Measurements from ENCODE around the gene GSTT4. TPM values are rescaled to one million over a fixed set of nuclear protein-coding genes. Genes with fewer than 3 reads are reported as not detected.

The GSTT4 gene
- total RNA-seq, 2 donors from 2014 or later: 0.80 TPM; not detected in 1

DNA sequence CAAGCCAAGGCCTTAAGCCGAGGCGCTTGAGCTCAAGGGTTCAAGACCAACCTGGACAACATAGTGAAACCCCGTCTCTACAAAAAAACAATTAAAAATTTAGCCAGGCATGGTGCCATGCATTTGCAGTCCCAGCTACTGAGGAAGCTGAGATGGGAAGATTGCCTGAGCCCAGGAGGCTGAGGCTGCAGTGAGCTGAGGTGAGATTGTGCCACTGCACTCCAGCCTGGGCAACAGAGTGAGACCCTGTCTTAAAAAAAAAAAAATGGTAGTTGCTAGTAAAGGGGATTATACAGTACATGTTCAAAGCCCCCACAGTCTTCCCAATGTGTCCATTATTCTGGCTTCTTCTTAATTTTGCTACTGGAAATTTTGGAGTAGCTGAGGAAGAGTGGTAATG, 24.1 kb upstream of the GSTT4 start:
- TF ChIP-seq, protein P1, sequence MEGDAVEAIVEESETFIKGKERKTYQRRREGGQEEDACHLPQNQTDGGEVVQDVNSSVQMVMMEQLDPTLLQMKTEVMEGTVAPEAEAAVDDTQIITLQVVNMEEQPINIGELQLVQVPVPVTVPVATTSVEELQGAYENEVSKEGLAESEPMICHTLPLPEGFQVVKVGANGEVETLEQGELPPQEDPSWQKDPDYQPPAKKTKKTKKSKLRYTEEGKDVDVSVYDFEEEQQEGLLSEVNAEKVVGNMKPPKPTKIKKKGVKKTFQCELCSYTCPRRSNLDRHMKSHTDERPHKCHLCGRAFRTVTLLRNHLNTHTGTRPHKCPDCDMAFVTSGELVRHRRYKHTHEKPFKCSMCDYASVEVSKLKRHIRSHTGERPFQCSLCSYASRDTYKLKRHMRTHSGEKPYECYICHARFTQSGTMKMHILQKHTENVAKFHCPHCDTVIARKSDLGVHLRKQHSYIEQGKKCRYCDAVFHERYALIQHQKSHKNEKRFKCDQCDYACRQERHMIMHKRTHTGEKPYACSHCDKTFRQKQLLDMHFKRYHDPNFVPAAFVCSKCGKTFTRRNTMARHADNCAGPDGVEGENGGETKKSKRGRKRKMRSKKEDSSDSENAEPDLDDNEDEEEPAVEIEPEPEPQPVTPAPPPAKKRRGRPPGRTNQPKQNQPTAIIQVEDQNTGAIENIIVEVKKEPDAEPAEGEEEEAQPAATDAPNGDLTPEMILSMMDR (IDR thresholded peaks at IDR 0.05): no peak
- TF ChIP-seq POLR2AphosphoS5 (IDR thresholded peaks at IDR 0.05) (no peak), POLR2A (IDR thresholded peaks at IDR 0.05) (no peak)
- 93% methylated on average over 3 of the region's 3 CpGs for WGBS
- H3K4me3 ChIP-seq: no peak overlapping the region
- no peak for DNase-seq (ENCODE audit: low spot score)
- H3K4me1 ChIP-seq (replicated peaks): no peaks in the 10 kb centered on the region
- H3K9me3 ChIP-seq: no peaks in the 10 kb centered on the region
- H3K36me3 ChIP-seq: no peaks in the 10 kb centered on the region
- no peaks in the 10 kb centered on the region for H3K27me3 ChIP-seq (replicated peaks; ENCODE audit: insufficient read depth)
- no peak overlapping the region for H3K27ac ChIP-seq
- intact Hi-C loops (cut with DNase I): no loop called here

GRCh38 chr22:24028533-24028932, 23.3 kb upstream of the GSTT4 start:
- 46% methylated on average over 2 of the region's 2 CpGs for whole genome bisulfite sequencing
- no peaks in the 10 kb centered on the region for H3K9me3 ChIP-seq
- no peak overlapping the region for H3K27ac ChIP-seq
- TF ChIP-seq, protein P1 (IDR thresholded peaks at IDR 0.05): no peak
- TF ChIP-seq POLR2AphosphoS5 (IDR thresholded peaks at IDR 0.05) (no peak), POLR2A (IDR thresholded peaks at IDR 0.05) (no peak)
- H3K4me3 ChIP-seq: no peak overlapping the region
- H3K36me3 ChIP-seq: no peaks in the 10 kb centered on the region
- no peaks in the 10 kb centered on the region for H3K4me1 ChIP-seq (replicated peaks)
- intact Hi-C loops (cut with DNase I): no loop called here
- H3K27me3 ChIP-seq (replicated peaks; ENCODE audit: insufficient read depth): no peaks in the 10 kb centered on the region
- no peak for DNase-seq (ENCODE audit: low spot score)

DNA sequence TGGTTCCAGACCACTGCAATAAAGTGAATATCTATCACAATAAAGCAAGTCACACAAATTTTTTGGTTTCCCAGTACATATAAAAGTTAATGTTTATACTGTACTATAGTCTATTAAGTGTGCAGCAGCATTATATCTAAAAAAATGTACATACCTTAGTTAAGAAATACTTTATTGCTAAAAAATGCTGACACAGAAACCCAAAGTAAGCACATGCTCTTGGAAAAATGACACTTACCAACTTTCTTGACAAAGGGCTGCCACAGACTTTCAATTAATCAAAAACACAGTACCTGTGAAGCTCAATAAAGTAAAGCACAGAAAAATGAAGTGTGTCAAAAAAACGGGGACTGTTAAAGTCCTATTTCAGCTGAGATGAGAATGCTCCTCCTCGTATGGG, 22.7 kb upstream of the GSTT4 start:
- TF ChIP-seq, protein P1 (IDR thresholded peaks at IDR 0.05): no peak
- TF ChIP-seq POLR2A (IDR thresholded peaks at IDR 0.05) (no peak), POLR2AphosphoS5 (IDR thresholded peaks at IDR 0.05) (no peak)
- no peak for DNase-seq (ENCODE audit: low spot score)
- Histone ChIP-seq H3K4me3 (no peak overlapping the region), H3K4me1 (replicated peaks) (no peaks in the 10 kb centered on the region), H3K36me3 (no peaks in the 10 kb centered on the region), H3K27ac (no peak overlapping the region), H3K9me3 (no peaks in the 10 kb centered on the region), H3K27me3 (replicated peaks; ENCODE audit: insufficient read depth) (no peaks in the 10 kb centered on the region)
- intact Hi-C loops (cut with DNase I): no loop called here
- WGBS: 72% methylated on average over 2 of the region's 2 CpGs

GRCh38 chr22:24027389-24027975, 22.2 kb upstream of the GSTT4 start:
- Histone ChIP-seq H3K36me3 (no peaks in the 10 kb centered on the region), H3K4me1 (replicated peaks) (no peaks in the 10 kb centered on the region), H3K27ac (no peak overlapping the region), H3K4me3 (no peak overlapping the region), H3K9me3 (no peaks in the 10 kb centered on the region), H3K27me3 (replicated peaks; ENCODE audit: insufficient read depth) (no peaks in the 10 kb centered on the region)
- DNase-seq (ENCODE audit: low spot score): no peak
- WGBS: 71% methylated on average over 3 of the region's 3 CpGs
- TF ChIP-seq, protein P1 (IDR thresholded peaks at IDR 0.05): no peak
- TF ChIP-seq POLR2A (IDR thresholded peaks at IDR 0.05) (no peak), POLR2AphosphoS5 (IDR thresholded peaks at IDR 0.05) (no peak)
- intact Hi-C loops (cut with DNase I): no loop called here

GRCh38 chr22:24026733-24027132, 21.5 kb upstream of the GSTT4 start:
- H3K4me1 ChIP-seq (replicated peaks): no peaks in the 10 kb centered on the region
- no peak for DNase-seq (ENCODE audit: low spot score)
- intact Hi-C loops (cut with DNase I): no loop called here
- TF ChIP-seq, protein P1 (IDR thresholded peaks at IDR 0.05): no peak
- no peak for TF ChIP-seq POLR2AphosphoS5 (IDR thresholded peaks at IDR 0.05)
- no peak for TF ChIP-seq POLR2A (IDR thresholded peaks at IDR 0.05)
- WGBS: 71% methylated on average over 3 of the region's 3 CpGs
- H3K36me3 ChIP-seq: no peaks in the 10 kb centered on the region
- H3K27me3 ChIP-seq (replicated peaks; ENCODE audit: insufficient read depth): no peaks in the 10 kb centered on the region
- H3K27ac ChIP-seq: no peak overlapping the region
- H3K9me3 ChIP-seq: no peaks in the 10 kb centered on the region
- H3K4me3 ChIP-seq: no peak overlapping the region
